GM20431 (cell line): Measurements from ENCODE around the gene REM1.
"Not testable (repeated sequence)": the region's sequence is repeated elsewhere in the genome, so short reads cannot be mapped to it uniquely, and the experiment has no call there.

Source experiments
- in situ Hi-C: fragments of 300-500 bp; cut with MseI, MboI; formaldehyde crosslinking; loops from one replicate; pipeline ENCODE4 v1.15.0; 2020; ENCODE audit warnings: low sequenced_read_pairs; ENCODE audit not compliant: unreplicated experiment

The REM1 gene

GRCh38 chr20:31476643-31477215, 1.6 kb downstream of the REM1 start:
- in situ Hi-C loops: no loop called here

GRCh38 chr20:31484001-31484400, 8.9 kb downstream of the REM1 start:
- in situ Hi-C loops: no loop called here

- in situ Hi-C loops: no loop called here
These were observed 10.6 kb downstream of the REM1 start for GRCh38 chr20:31485450-31486339.

GRCh38 chr20:31488115-31488514, 13.0 kb downstream of the REM1 start:
- in situ Hi-C loops: no loop called here

- in situ Hi-C loops: no loop called here
These were observed 14.1 kb downstream of the REM1 start for GRCh38 chr20:31489152-31489551.

GRCh38 chr20:31490752-31491151, 15.7 kb downstream of the REM1 start:
- in situ Hi-C loops: no loop called here

GRCh38 chr20:31494131-31494530, 19.0 kb downstream of the REM1 start:
- in situ Hi-C loops: no loop called here

GRCh38 chr20:31496761-31497295, 21.7 kb downstream of the REM1 start:
- in situ Hi-C loops: no loop called here

- in situ Hi-C loops: no loop called here
These were observed 22.9 kb downstream of the REM1 start for GRCh38 chr20:31497838-31498540.

- in situ Hi-C loops: no loop called here
These were observed 25.4 kb downstream of the REM1 start for GRCh38 chr20:31500527-31500926.

GRCh38 chr20:31502884-31503673, 28.0 kb downstream of the REM1 start:
- in situ Hi-C loops: not testable (repeated sequence)

GRCh38 chr20:31505903-31506302, 30.8 kb downstream of the REM1 start:
- in situ Hi-C loops: no loop called here

GRCh38 chr20:31508517-31509244, 33.6 kb downstream of the REM1 start:
- in situ Hi-C loops: no loop called here

- in situ Hi-C loops: no loop called here
These were observed 39.3 kb downstream of the REM1 start, which contains the start of gene HM13 for GRCh38 chr20:31514154-31515071. TSS of gene HM13 (plus strand) at chr20:31514442. CDS start at chr20:31514552, 110 bp downstream.

GRCh38 chr20:31515072-31515774, 40.1 kb downstream of the REM1 start:
- in situ Hi-C loops: no loop called here

GRCh38 chr20:31515775-31516107, 40.7 kb downstream of the REM1 start:
- in situ Hi-C loops: no loop called here

- in situ Hi-C loops: no loop called here
These were observed 41.1 kb downstream of the REM1 start for GRCh38 chr20:31516166-31516565.

GRCh38 chr20:31516651-31517050, 41.6 kb downstream of the REM1 start:
- in situ Hi-C loops: no loop called here
